HepG2 (cell line): ENCODE data around the gene UNKL. TPM values are rescaled to one million over a fixed set of nuclear protein-coding genes. Genes with fewer than 3 reads are reported as not detected.

Experiments used
- CBX2 ChIP-seq, 2 experiments: fragments of 200-600 bp in 1 of 2; sonication (generic); formaldehyde crosslinking in 1 of 2; IDR thresholded peaks; 2 replicates each; pipeline versions ENCODE4 v1.7.0 to v1.8.1; 2018 to 2022; ENCODE audit warnings: low read depth in 2 of 2, low read length in 1 of 2, mild to moderate bottlenecking in 1 of 2, missing genetic modification reagents in 1 of 2
- CBX5 ChIP-seq: sonication (generic); formaldehyde crosslinking; IDR thresholded peaks from 2 replicates; pipeline ENCODE4 v1.4.0; 2020; ENCODE audit warnings: missing genetic modification reagents, borderline replicate concordance
- CC2D1A ChIP-seq: sonication (generic); formaldehyde crosslinking; IDR thresholded peaks from 2 replicates; pipeline ENCODE4 v1.8.1; 2023; ENCODE audit warnings: mild to moderate bottlenecking, missing genetic modification reagents
- CENPT ChIP-seq: sonication (generic); formaldehyde crosslinking; IDR thresholded peaks from 2 replicates; pipeline ENCODE4 v1.8.0; 2022; ENCODE audit warnings: low read depth, mild to moderate bottlenecking, moderate library complexity, missing genetic modification reagents
- FOXJ3 ChIP-seq: sonication (generic); formaldehyde crosslinking; IDR thresholded peaks from 2 replicates; pipeline ENCODE4 v1.4.0; 2020; ENCODE audit warnings: missing genetic modification reagents, mild to moderate bottlenecking, borderline replicate concordance
- HIC2 ChIP-seq: sonication (generic); formaldehyde crosslinking; IDR thresholded peaks from 2 replicates; pipeline ENCODE4 v1.9.0; 2022; ENCODE audit warnings: low read depth, missing genetic modification reagents
- KDM3A ChIP-seq: IDR thresholded peaks from 2 replicates; pipeline ENCODE4 v1.6.1; 2018; ENCODE audit warnings: low read depth, missing compliant biosample characterization
- RERE ChIP-seq: IDR thresholded peaks from 2 replicates; pipeline ENCODE4 v1.6.1; 2016; ENCODE audit warnings: low read depth, missing genetic modification reagents, missing compliant biosample characterization
- STAT5B ChIP-seq: sonication (generic); formaldehyde crosslinking; IDR thresholded peaks from 2 replicates; pipeline ENCODE4 v1.4.0; 2020; ENCODE audit warnings: missing genetic modification reagents
- TFAP4 ChIP-seq: sonication (generic); IDR thresholded peaks from 2 replicates; pipeline ENCODE4 v1.6.1; 2016; ENCODE audit warnings: low read depth, borderline replicate concordance
- U2AF1 ChIP-seq: fragments of 200-400 bp; formaldehyde crosslinking; optimal IDR thresholded peaks from 2 replicates; pipeline ENCODE3; 2017; ENCODE audit warnings: mild to moderate bottlenecking, low read depth, low read length
- ZBTB49 ChIP-seq: sonication (generic); formaldehyde crosslinking; IDR thresholded peaks from 2 replicates; pipeline ENCODE4 v1.4.0; 2020; ENCODE audit warnings: missing genetic modification reagents, borderline replicate concordance
- ZFP82 ChIP-seq: sonication (generic); formaldehyde crosslinking; IDR thresholded peaks from 2 replicates; pipeline ENCODE4 v1.5.1; 2020; ENCODE audit warnings: mild to moderate bottlenecking, missing genetic modification reagents, borderline replicate concordance
- ZFX ChIP-seq: sonication (generic); formaldehyde crosslinking; IDR thresholded peaks from 2 replicates; pipeline ENCODE4 v1.4.0; 2020; ENCODE audit warnings: mild to moderate bottlenecking, low read depth, missing genetic modification reagents, moderate library complexity
- ZNF143 ChIP-seq: sonication (generic); formaldehyde crosslinking; IDR thresholded peaks from 2 replicates; pipeline ENCODE4 v1.4.0; 2020; ENCODE audit warnings: missing genetic modification reagents
- ZNF460 ChIP-seq: sonication (generic); formaldehyde crosslinking; IDR thresholded peaks from 2 replicates; pipeline ENCODE4 v1.5.1; 2020; ENCODE audit warnings: missing genetic modification reagents, mild to moderate bottlenecking, borderline replicate concordance
- polyA plus RNA-seq, 8 experiments: library from polyadenylated mRNA; depleted of rRNA in 3 of 8; stranded (reverse) in 7 of 8; unstranded in 1 of 8; fragments of >200 nt; fragmentation: Illumina TruSeq in 4 of 8; extraction: Trizol in 4 of 8; gene quantifications; 2 replicates each; pipeline versions ENCODE4 v1.2.1 to v1.2.3, GENCODE V29; 2011 to 2016; ENCODE audit warnings: low read depth in 4 of 8, missing spikeins in 1 of 8, mixed read lengths in 1 of 8; ENCODE audit not compliant: insufficient read depth in 1 of 8
- total RNA-seq, 5 experiments: library from RNA; depleted of rRNA; stranded (reverse); fragments of >200 nt; fragmentation: Illumina TruSeq; extraction: Trizol; gene quantifications; 2 replicates each; pipeline ENCODE4 v1.2.3, GENCODE V29; 2016; ENCODE audit warnings: low read depth in 1 of 5

UNKL gene
- total and polyA plus RNA-seq, 2 of the 13 experiments (the other 11 are each of a cell fraction or from before 2014, with no cell fraction given): 10.4 to 17.6 TPM

- TF ChIP-seq ZNF143: no peak
- no peak for TF ChIP-seq U2AF1
- no peak for TF ChIP-seq CC2D1A
- TF ChIP-seq CBX2 (IDR thresholded peaks at IDR 0.05; ENCODE audit: low read depth, low read length): no peak
- no peak for TF ChIP-seq CBX2 (CRISPR knock-in tag; IDR thresholded peaks at IDR 0.05; ENCODE audit: low read depth)
- TF ChIP-seq TFAP4: no peak
- no peak for TF ChIP-seq ZFP82 (CRISPR knock-in tag)
- TF ChIP-seq FOXJ3 (CRISPR knock-in tag): no peak
- TF ChIP-seq CBX5: no peak
- no peak for TF ChIP-seq STAT5B (CRISPR knock-in tag)
- TF ChIP-seq ZBTB49 (CRISPR knock-in tag): no peak
- peak; percentile 35; the same call in 1 of the 2 replicates for TF ChIP-seq ZFX (CRISPR knock-in tag)
- 0 out of 2 replicates have a peak, but pooled peaks have one; percentile 38 for TF ChIP-seq HIC2 (CRISPR knock-in tag)
- no peak for TF ChIP-seq ZNF460 (CRISPR knock-in tag)
- no peak for TF ChIP-seq RERE (CRISPR knock-in tag)
- no peak for TF ChIP-seq KDM3A (CRISPR knock-in tag)
- no peak for TF ChIP-seq CENPT (CRISPR knock-in tag)
Measured at GRCh38 chr16:1343428-1344242, 70.9 kb downstream of the UNKL start (continued).
